GM13977 (cell line): ENCODE results near the gene DIAPH1.

Experiments
- DNase-seq: peaks from one replicate; pipeline ENCODE4 v3.0.0; 2012; ENCODE audit warnings: low spot score
- in situ Hi-C: fragments of 300-500 bp; cut with MboI; formaldehyde crosslinking; loops from one replicate; pipeline ENCODE4 v1.12.0; 2022; ENCODE audit warnings: low sequenced_read_pairs, low pct_unique_long_range_greater_than_20kb, mixed read lengths, inconsistent platforms; ENCODE audit not compliant: unreplicated experiment
- TF ChIP-seq, protein P1 (sequence below): IDR thresholded peaks from 2 replicates; pipeline ENCODE4 v1.5.1; 2012; ENCODE audit warnings: mild to moderate bottlenecking, control low read depth; ENCODE audit not compliant: insufficient read depth; ENCODE audit errors: extremely low read depth, missing control alignments

Gene DIAPH1

DNA sequence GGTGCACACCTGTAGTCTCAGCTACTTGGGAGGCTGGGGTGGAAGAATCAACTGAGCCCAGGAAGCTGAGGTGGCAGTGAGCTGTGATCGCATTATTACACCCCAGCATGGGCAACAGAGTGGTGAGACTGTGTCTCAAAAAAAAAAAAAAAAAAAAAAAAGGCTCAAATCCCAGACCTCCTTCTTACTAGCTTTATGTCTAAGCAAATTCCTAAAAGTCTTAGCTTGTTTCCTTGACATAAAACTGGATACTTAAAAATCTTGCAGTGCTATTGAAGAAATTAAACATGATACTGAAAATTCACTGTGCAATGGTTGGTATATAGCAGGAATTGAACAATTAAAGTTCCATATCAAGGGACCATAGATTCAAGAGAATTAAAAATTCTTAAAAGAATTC lies 84.9 kb downstream of the DIAPH1 start:
- TF ChIP-seq, protein P1, sequence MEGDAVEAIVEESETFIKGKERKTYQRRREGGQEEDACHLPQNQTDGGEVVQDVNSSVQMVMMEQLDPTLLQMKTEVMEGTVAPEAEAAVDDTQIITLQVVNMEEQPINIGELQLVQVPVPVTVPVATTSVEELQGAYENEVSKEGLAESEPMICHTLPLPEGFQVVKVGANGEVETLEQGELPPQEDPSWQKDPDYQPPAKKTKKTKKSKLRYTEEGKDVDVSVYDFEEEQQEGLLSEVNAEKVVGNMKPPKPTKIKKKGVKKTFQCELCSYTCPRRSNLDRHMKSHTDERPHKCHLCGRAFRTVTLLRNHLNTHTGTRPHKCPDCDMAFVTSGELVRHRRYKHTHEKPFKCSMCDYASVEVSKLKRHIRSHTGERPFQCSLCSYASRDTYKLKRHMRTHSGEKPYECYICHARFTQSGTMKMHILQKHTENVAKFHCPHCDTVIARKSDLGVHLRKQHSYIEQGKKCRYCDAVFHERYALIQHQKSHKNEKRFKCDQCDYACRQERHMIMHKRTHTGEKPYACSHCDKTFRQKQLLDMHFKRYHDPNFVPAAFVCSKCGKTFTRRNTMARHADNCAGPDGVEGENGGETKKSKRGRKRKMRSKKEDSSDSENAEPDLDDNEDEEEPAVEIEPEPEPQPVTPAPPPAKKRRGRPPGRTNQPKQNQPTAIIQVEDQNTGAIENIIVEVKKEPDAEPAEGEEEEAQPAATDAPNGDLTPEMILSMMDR = no peak
- in situ Hi-C loops = no loop called here
- no peak for DNase-seq

DNA sequence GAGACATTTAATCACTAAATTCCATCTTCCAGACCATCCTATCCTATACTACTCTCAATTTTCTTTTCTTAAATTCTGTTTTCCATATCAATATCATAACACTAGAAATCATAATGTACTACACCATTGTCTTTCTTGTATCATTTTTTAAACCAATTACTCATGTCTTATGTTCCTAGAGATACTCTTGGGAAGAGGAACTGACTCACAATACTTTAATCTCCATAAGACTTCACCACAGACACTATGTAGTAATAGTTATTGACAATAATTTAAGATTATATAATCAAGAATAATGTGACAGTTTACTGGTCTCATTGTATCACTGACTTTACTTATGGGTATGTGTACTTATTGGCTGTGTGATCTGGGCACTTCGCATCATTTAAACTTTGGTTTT lies 86.1 kb downstream of the DIAPH1 start:
- in situ Hi-C loops = no loop called here
- TF ChIP-seq, protein P1 = no peak
- no peak for DNase-seq

DNA sequence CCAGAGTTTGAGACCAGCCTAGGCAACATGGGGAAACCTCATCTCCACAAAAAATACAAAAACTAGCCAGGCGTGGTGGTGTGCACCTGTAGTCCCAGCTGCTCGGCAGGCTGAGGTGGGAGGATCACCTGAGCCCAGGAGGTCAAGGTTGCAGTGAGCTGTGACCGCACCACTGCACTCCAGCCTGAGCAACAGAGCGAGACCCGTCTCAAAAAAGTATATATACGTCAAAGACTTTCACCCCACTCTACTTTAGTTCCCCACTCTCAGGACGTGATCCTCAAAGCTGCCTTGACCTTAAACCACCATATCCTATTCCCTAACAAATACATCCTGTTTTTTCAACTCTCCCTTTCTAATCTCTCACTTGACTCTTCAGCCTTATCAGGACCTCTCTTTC lies 88.9 kb downstream of the DIAPH1 start:
- in situ Hi-C loops = no loop called here
- no peak for DNase-seq
- TF ChIP-seq, protein P1 = no peak

DNA sequence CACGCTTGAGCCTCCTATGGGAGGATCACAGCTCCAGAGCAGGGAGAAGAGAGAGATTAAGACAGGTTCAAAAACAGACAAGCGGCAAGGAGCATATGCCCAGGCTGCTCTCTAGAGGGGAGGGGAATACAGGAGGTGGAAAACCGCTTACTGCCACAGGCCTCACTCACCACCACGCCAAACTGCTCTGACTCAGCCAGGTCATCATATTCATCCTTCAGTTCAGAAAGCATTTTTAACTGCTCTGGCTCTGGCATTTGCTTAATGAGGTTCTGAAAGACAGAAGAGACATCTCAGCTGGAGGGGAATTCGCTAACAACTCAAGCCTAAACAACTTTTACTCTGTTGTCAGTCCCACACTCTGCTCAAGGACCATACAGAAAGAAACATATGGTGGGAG lies 89.8 kb downstream of the DIAPH1 start:
- in situ Hi-C loops = no loop called here
- DNase-seq = peak; percentile 36
- TF ChIP-seq, protein P1 = no peak

DNA sequence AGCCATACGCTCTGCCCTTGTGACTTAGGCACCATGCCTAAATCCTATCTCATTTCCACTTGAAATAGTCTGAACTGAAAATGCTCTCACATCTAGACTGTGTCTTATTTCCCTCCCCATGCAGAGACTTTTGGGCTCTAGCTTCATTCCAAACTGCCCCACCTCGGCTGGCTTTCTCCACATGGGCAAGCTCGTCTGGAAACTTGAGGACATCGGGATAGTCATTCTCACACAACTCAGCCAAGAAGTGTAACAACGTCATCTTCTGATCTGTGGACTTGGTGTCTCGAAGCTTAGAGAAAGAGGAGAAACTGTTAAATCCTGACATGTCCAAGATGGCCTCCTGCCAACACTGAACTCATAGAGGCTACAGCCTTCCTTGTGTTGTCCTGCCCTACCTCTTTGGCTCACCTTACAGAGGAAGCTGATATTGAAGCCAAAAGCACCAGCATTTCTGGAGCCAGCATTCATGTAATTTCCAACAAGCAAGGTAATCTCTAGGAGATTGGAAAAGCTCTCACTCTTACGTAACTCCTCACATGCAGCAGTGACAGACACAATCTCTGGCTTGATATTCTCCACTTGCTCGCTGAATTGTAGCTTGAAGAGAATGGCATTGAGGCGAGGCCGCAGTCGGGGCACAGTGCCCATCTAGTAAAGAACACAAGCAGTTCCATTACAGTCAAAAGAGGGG lies 90.4 kb downstream of the DIAPH1 start:
- no peak for DNase-seq
- in situ Hi-C loops = no loop called here
- TF ChIP-seq, protein P1 = no peak

DNA sequence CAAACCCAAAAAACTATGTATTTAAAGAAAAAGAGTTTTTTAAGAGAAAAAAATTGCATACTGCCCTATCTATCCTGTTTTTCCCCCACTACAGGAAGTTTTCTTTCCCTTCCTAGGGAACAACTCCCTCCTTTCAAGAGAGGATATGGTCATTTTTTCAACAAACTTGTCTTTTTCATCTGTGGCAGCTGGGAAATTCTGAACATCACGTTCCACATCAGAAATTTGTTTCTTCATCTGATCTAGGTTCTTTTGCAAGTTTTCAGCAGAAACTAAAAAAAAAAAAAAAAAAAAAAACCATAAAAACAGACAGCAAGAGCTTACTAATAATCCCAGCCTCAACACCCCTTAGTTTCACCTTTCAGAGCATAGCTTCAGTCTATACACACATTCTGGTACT lies 91.4 kb downstream of the DIAPH1 start:
- DNase-seq = no peak
- TF ChIP-seq, protein P1 = no peak
- in situ Hi-C loops = no loop called here

DNA sequence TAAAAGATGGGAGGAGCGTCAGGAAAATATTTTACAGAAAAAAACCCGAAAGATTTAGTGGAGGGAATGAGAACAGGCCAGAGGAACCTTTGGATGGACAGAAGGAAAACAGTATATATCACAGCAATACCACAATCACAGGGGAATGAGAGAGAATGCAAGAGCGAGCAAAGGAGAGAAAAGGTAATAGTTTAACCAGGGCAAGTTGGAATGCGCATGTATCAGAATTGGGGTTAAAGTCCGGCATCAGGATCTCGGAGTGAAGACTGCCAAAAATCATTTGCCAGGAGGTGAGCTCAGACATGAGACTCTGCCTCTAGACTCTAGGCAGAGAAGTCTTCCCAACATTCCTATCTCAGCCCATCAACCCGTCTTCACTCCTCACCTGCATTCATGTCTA lies 93.1 kb downstream of the DIAPH1 start:
- in situ Hi-C loops = no loop called here
- TF ChIP-seq, protein P1 = no peak
- no peak for DNase-seq
